Colonic mucosa (tissue), 4 donors: ENCODE measurements around the gene IBTK. TPM values are rescaled to one million over a fixed set of nuclear protein-coding genes. Genes with fewer than 3 reads are reported as not detected.
"Not testable (repeated sequence)": the region's sequence is repeated elsewhere in the genome, so short reads cannot be mapped to it uniquely, and the experiment has no call there.

Experiments
- DNase-seq: peaks from one replicate; pipeline ENCODE4 v3.0.0-alpha.2; 2020
- H3K27ac ChIP-seq: fragments of 200-600 bp; one replicate; pipeline ENCODE4 v1.8.0; 2021
- H3K27me3 ChIP-seq: fragments of 200-600 bp; one replicate; pipeline ENCODE4 v1.8.0; 2021
- H3K36me3 ChIP-seq: fragments of 200-600 bp; one replicate; pipeline ENCODE4 v1.8.0; 2021
- H3K4me1 ChIP-seq: fragments of 200-600 bp; one replicate; pipeline ENCODE4 v1.8.0; 2021; ENCODE audit warnings: mild to moderate bottlenecking
- H3K4me3 ChIP-seq: fragments of 200-600 bp; one replicate; pipeline ENCODE4 v1.8.0; 2021
- H3K9ac ChIP-seq, 2 donors: one replicate each; pipeline ENCODE4 v1.7.0; 2013; ENCODE audit warnings: control low read depth in 2 of 2, low read depth in 2 of 2, low read length in 2 of 2
- H3K9me3 ChIP-seq: fragments of 200-600 bp; one replicate; pipeline ENCODE4 v1.8.0; 2021
- intact Hi-C: fragments of 100-400 bp; cut with DNase I; formaldehyde crosslinking; loops from one replicate; pipeline ENCODE4 v1.14.1; 2022
- total RNA-seq, 2 donors: library from RNA; stranded (reverse); fragmentation: NEBNext Ultra II Directional in 1 of 2; extraction: Animal tissue kit (Norgen Biotek cat#: 25700) in 1 of 2; gene quantifications; one replicate each; pipeline ENCODE4 v1.2.1, GENCODE V29; 2021
- TF ChIP-seq, protein P1 (sequence below): fragments of 200-600 bp; IDR thresholded peaks from one replicate; pipeline ENCODE4 v1.8.0; 2022; ENCODE audit warnings: antibody characterized with exemption, mild to moderate bottlenecking
- donor health status: healthy.
- donor health status: DM: no; HTN: no; CAD: no.
- donor health status: DM: no; HTN: no; CAD: no.

Gene IBTK
- total RNA-seq, 2 donors from 2014 or later = 37.5 to 39.8 TPM

DNA sequence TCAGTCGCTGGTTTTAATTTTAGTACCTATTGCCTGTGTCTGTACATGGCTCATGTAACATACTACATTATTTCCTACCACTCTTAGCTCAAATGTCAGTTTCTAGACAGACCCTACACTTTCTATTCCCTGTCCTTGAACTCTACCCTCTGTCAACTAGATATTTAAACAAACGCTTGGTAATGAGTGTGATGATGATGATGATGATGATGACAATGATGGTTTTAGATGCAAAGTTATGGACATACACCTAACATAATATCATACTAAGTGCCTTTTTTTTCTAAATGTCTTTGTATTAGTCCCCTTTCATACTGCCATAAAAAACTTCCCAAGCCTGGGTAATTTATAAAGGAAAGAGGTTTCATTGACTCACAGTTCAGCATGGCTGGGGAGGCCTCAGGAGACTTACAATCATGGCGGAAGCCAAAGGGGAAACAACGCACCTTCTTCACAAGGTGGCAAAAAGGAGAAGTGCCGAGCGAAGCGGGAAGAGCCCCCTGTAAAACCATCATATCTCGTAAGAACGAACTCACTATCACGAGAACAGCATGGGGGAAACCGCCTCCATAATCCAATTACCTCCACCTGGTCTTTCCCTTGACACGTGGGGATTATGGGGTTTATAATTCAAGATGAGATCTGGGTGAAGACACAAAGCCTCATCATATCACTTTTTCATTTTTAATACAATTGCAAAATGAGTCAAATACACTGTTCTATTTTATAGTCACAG, 87.1 kb downstream of the IBTK start:
- no peaks in the 10 kb centered on the region for H3K27me3 ChIP-seq
- no peak overlapping the region for H3K9ac ChIP-seq
- intact Hi-C loops = no loop called here
- H3K9me3 ChIP-seq = no peaks in the 10 kb centered on the region
- no peak for DNase-seq
- TF ChIP-seq, protein P1, sequence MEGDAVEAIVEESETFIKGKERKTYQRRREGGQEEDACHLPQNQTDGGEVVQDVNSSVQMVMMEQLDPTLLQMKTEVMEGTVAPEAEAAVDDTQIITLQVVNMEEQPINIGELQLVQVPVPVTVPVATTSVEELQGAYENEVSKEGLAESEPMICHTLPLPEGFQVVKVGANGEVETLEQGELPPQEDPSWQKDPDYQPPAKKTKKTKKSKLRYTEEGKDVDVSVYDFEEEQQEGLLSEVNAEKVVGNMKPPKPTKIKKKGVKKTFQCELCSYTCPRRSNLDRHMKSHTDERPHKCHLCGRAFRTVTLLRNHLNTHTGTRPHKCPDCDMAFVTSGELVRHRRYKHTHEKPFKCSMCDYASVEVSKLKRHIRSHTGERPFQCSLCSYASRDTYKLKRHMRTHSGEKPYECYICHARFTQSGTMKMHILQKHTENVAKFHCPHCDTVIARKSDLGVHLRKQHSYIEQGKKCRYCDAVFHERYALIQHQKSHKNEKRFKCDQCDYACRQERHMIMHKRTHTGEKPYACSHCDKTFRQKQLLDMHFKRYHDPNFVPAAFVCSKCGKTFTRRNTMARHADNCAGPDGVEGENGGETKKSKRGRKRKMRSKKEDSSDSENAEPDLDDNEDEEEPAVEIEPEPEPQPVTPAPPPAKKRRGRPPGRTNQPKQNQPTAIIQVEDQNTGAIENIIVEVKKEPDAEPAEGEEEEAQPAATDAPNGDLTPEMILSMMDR = no peak
- H3K36me3 ChIP-seq = no peaks in the 10 kb centered on the region
- H3K4me3 ChIP-seq = no peak overlapping the region
- H3K4me1 ChIP-seq = no peaks in the 10 kb centered on the region
- no peak overlapping the region for H3K27ac ChIP-seq

DNA sequence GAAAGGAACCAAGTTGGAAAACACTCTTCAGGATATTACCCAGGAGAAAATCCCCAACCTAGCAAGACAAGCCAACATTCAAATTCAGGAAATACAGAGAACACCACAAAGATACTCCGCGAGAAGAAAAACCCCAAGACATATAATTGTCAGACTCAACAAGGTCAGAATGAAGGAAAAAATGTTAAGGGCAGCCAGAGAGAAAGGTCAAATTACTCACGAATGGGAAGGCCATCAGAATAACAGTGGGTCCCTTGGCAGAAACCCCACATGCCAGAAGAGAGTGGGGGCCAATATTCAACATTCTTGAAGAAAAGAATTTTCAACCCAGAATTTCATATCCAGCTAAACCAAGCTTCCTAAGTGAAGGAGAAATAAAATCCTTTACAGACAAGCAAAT, 94.8 kb downstream of the IBTK start:
- H3K4me1 ChIP-seq, DNase-seq, H3K27ac ChIP-seq, H3K4me3 ChIP-seq, intact Hi-C loops, H3K27me3 ChIP-seq, H3K9ac ChIP-seq, H3K9me3 ChIP-seq, H3K36me3 ChIP-seq: not testable (repeated sequence)

DNA sequence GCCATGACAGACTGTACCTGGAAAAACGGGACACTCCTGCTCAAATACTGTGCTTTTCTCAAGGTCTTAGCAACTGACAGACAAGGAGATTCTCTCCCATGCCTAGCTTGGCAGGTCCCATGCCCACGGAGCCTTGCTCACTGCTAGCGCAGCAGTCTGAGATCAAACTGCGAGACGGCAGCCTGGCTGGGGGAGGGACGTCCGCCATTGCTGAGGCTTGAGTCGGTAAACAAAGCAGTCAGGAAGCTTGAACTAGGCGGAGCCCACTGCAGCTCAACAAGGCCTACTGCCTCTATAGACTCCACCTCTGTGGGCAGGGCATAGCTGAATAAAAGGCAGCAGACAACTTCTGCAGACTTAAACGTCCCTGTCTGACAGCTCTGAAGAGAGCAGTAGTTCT, 96.4 kb downstream of the IBTK start:
- H3K27me3 ChIP-seq, H3K27ac ChIP-seq, intact Hi-C loops, H3K36me3 ChIP-seq, H3K9me3 ChIP-seq, H3K9ac ChIP-seq, H3K4me1 ChIP-seq, H3K4me3 ChIP-seq, DNase-seq: not testable (repeated sequence)

DNA sequence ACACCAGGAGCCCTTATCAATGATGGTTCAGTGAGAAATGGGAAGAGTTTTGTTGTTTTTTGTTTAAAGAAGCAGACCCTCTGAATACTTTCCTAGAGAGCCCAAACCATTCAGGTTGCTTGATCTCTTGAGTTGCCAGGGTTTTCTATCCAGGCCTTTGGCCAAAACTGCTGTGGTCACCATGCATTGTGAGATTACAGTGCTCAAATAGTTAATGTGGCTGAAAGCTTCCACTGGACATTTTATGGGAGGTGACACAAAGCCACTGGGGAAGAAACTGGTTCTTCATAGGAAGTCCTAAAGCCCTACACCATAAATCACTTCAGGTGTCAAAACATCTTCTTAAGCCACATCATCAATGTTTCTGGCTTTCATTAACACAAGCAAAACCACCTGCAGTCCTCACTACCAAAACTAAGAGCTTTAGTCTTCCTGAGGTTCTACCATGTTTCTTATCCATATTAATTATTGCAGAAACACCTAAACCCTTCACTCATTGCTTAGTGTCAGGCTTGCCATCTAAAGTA, 101.6 kb downstream of the IBTK start:
- Histone ChIP-seq H3K27me3 (no peaks in the 10 kb centered on the region), H3K9ac (no peak overlapping the region), H3K4me1 (no peaks in the 10 kb centered on the region), H3K4me3 (no peak overlapping the region), H3K27ac (no peak overlapping the region), H3K36me3 (no peaks in the 10 kb centered on the region), H3K9me3 (no peaks in the 10 kb centered on the region)
- TF ChIP-seq, protein P1 = no peak
- no peak for DNase-seq
- intact Hi-C loops = no loop called here

DNA sequence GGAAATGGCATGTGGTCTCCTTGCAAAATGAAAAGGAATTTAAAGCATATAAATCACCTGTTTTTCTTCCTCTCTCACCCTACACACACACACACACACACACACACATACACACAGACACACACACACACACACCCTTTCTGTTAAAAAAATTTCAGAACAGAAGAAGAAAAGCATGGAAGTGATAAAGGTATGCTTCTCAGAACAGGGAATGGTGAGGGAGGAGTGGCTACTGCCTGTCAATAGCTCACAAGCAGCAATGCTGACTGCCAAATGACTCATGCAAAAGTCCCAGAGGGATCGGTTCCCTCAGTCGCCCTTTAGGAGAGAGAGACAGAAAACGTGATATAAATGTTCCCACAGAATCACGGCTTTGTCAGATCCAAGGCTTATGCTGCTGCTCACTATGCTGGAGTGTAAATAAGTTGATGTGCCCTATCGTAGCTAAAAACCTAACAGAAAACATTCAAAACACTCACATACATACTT, 102.6 kb downstream of the IBTK start:
- Histone ChIP-seq H3K4me1 (no peaks in the 10 kb centered on the region), H3K9me3 (no peaks in the 10 kb centered on the region), H3K9ac (no peak overlapping the region), H3K27me3 (no peaks in the 10 kb centered on the region), H3K4me3 (no peak overlapping the region), H3K36me3 (no peaks in the 10 kb centered on the region), H3K27ac (no peak overlapping the region)
- intact Hi-C loops = no loop called here
- DNase-seq = no peak
- TF ChIP-seq, protein P1 = no peak

DNA sequence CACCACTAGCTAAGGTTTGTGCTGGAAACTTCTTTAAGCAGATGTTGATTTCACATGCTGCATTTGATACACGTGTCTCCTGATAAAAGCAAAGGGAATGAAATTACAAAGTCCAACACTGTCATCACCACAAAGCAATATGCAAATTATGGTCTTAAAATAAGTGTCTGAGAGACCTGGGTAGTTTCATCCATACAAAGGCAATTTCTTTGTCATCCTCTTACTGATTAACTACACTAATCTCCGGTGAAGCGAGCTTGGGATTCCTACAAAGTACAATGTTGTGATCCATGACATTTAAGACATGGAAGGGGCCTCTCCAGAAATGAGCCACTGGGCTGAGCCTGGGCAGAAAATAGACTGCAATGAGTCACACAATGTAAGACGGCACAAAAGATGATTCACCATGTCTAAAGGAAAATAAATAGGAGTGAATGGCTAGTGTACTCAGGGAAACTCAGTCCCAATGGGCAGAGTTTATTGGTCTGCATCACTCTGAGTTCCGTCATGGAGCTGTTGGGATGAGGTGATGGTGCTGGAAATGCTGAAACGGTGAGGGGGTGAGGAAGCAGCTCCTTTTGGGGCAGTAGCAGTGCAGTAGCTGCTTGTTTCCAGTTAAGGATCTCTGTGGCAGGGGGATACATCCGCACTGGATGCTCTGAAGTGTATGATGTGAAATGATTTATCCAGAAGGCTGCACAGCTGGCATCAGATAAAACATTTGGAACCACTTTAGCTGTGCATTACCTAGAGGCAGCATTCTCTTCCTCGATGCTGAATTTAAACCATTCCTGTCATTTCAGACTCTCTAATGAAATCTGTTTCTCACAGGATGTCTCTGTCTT, 103.3 kb downstream of the IBTK start:
- Histone ChIP-seq H3K4me3 (no peak overlapping the region), H3K36me3 (no peaks in the 10 kb centered on the region), H3K4me1 (no peaks in the 10 kb centered on the region), H3K27me3 (no peaks in the 10 kb centered on the region), H3K9ac (no peak overlapping the region), H3K27ac (no peak overlapping the region), H3K9me3 (no peaks in the 10 kb centered on the region)
- no peak for DNase-seq
- intact Hi-C loops = no loop called here
- TF ChIP-seq, protein P1 = no peak
